GM21515 (cell line): ENCODE measurements around the gene HORMAD2.

Source experiments
- ATAC-seq: cut with Tn5 transposase; IDR thresholded peaks from one replicate; pipeline ENCODE4 v1.9.1; 2021; ENCODE audit not compliant: unreplicated experiment

Gene HORMAD2

DNA sequence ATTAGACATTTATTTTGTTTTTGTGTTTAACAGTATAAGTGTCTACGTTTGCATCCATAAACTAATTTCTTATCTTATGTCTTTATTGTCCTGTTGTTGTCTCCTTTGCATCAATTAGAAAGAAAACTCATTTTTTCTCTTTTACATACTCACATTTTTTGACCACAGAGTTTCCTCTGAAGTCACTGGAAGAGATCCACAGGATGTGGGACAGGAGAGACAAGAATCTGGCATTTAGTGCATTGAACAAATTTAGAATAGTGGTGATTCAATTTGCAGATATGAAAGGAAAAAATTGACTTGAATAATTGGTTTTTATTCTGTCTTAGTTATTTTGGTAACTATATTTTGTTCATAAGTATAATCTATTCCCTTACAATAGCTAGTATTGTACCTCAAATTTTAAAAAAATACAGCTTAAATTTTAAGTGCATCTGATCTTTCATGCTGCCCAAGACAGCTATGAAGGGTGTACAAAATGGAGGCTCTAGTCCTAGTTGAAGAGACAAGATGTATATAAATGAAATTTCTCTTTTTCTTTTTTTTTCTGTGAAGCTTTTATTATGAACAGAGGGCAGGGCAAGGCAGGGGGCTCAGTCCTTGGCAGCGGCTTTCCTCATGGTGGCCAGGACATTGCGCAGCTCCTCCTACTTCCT lies 24.4 kb downstream of the HORMAD2 start:
- no peak for ATAC-seq

DNA sequence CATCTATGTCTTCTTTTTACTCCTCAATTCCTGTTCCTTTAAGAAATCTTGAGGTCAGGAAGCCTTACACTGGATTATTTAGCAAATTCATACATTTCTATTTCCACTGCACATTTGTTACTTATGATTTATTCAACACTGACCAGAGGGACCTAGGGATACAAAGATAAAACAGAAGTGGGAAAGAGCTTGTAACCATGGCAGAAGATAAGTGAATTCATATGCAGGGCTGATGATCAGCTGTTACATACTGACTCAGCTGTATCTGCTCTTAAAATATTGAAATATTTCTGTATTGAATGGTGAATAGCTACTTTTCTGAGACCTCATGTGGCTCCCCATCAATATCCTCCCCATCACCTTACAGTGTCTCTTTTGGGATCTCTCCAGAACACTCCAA lies 25.2 kb downstream of the HORMAD2 start:
- no peak for ATAC-seq

- no peak for ATAC-seq
Observed at GRCh38 chr22:30113494-30113893, 33.2 kb downstream of the HORMAD2 start.

- no peak for ATAC-seq
Observed at GRCh38 chr22:30114361-30114760, 34.1 kb downstream of the HORMAD2 start.

DNA sequence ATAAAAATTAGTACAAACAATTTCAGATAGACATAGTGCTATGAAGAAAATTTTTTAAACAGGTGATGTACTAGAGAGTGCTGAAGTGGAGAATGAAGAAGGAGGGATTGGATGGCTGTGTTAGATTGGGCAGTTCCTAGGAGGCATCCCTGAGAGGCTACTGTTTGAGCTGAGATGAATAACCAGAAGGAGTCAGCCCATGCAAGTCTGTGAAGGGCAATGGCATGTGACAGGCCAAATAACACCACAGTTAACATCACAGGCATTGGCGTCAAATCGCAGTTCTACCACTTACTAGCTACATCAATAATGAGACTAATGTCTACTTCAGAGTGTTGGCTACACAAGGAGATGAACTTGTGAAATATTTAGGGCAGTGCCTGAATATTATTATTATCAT lies 35.4 kb downstream of the HORMAD2 start:
- ATAC-seq: no peak

DNA sequence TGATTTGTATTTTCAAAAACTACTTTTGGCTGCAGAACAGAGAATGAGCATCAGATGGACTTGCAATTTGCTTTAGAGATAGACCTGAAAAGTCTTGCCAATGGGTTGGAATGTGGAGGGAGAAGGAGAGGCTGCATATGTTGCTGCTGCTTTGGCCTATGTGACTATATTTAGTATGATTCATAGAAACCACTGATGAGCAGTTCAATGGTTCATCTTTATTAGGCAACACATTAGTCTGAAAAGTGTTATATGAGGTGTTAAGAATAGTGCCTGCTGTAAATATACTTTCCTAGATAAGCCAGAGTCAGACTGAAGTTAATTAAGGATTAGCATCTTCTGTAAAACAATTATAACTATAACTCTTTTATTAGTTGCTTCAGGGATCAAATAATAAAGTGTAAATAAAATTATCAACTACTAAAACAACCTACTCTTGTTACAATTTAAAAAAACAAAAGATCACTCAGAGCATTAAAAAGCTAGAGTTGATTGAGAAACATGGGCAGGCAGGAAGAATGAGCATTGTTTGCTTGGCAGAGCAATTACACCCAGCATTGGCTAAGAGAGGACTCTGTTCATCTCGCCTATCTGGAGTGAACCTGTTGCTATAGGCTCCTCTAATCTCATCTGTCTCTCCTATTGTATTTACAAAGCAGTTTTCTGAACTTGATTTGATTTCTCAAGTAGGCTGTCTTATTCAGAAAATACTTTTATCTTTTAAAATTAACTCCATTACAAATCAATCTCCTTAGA lies 36.3 kb downstream of the HORMAD2 start:
- ATAC-seq: no peak

- no peak for ATAC-seq
Observed at GRCh38 chr22:30117256-30117655, 37.0 kb downstream of the HORMAD2 start.

DNA sequence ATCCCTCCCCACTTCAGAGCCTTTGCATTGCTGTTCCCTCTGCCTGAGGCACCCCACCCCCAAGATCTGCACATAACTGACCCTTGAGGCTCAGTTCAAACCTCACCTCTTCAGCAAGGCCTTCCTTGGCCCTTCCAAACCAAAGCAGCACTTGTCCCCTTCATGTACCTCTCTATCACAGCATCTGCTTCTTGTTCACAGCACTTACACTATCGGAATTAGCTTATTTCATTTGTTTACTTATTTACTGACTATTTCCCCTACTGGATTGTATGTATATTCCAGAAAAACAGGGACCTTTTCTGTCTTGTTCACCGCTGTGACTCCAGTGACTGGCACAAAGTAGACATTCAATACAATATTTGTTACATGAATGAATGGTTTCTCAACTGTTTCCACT lies 38.0 kb downstream of the HORMAD2 start:
- ATAC-seq: no peak

GRCh38 chr22:30121960-30122359 lies 41.7 kb downstream of the HORMAD2 start:
- ATAC-seq: no peak

DNA sequence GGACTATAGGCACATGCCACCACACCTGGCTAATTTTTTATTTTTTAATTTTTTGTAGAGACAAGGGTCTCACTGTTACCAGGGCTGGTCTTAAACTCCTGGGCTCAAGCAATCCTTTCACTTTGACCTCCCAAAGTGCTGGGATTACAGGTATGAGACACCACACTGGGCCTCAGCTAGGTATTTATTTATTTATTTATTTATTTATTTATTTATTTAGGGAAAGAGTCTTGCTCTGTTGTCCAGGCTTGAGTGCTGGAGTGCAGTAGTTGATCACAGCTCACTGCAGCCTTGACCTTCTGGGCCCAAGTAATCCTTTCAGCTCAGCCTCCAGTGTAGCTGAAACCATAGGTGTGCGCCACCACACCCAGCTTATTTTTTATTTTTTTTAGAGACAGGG lies 43.2 kb downstream of the HORMAD2 start:
- no peak for ATAC-seq

GRCh38 chr22:30127749-30128166 lies 47.5 kb downstream of the HORMAD2 start:
- no peak for ATAC-seq

DNA sequence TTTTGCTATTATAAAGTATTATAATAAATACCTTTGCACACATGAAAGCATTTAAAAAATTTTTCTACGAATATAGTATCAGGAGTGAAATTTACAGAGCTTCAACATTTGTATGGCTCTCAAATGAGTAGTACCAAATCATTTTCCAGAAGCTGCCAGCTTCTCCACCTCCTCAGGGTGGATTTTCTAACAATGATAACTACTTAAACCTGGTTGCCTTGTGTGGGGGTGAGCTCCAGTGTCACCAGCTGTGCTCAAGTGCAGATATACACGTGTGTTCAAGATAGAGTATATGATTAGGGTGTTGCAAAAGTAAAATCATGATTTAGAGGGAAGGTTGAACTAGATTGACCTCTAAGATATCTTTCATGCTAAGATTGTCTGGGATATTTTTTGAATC lies 48.2 kb downstream of the HORMAD2 start:
- no peak for ATAC-seq

GRCh38 chr22:30129636-30130035 lies 49.4 kb downstream of the HORMAD2 start:
- ATAC-seq: no peak

- no peak for ATAC-seq
Observed at GRCh38 chr22:30132290-30132996, 52.2 kb downstream of the HORMAD2 start.

DNA sequence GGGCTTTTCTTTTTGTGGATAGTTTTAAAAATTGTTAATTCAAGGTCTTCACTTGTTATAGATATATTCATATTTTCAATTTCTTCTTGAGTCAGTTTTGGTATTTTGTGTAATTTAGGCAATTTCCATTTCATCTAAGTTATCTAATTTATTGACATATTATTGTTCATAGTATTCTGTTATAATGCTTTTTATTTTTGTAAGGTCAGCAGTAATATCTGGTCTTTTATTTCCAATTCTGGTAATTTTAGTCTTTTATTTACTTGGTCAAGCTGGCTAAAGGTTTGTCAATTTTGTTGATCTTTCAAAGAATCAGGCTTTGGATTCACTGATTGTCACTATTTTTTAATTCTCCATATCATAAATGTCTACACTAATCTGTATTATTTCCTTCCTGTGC lies 60.1 kb downstream of the HORMAD2 start:
- no peak for ATAC-seq

DNA sequence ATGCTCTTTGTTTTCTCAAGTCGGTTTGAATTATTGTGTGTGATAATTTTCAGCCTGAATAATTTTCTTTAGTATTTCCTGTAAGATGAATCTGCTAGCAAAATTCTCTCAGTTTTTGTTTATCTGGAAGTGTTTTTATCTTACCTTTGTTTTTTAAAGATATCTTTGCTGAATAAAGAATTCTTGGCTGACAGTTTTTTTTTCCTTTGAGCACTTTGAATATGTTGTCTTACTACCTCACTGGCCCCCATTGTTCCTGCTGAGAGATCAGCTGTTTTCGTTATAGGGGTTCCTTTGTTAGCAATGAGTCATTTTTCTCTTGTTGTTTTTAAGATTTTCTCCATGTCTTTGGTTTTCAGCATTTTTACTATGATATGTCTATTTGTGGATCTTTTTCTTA lies 63.0 kb downstream of the HORMAD2 start:
- no peak for ATAC-seq

DNA sequence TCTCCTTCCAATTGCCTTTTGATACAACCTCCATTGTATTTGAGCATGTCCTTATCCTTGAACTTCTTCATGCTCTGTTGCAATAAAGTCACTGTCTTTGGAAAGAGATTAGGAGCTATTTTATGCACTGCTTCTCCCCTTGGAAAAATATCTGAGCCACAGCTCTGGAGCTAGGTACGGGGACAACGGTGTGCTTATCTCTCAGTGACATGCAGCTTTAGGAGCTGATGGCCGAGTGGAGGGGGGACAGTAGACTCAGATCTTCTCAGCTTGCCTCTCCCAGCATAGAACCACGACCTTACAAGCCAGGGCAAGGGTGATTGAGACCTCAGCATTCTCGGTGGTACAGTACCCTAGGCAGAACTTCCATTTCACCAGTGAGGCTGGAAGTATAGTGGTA lies 64.1 kb downstream of the HORMAD2 start:
- no peak for ATAC-seq

GRCh38 chr22:30150212-30150611 lies 69.9 kb downstream of the HORMAD2 start:
- no peak for ATAC-seq

DNA sequence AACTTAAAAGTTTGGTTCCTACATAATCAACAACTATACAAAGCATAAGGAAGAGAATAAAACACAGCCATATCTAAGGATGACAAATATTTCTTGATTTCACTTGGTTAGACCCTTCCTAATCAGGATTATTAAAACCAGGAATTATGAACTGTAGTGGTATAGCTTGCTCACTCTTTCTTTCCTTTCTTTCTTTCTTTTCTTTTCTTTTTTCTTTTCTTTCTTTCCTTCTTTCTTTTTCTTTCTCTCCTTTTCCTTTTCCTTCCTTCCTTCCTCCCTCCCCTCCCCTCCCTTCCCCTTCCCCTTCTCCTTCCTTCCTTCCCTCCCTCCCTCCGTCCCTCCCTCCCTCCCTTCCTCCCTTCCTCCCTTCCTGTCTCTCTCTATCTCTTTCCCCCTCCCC lies 78.0 kb downstream of the HORMAD2 start:
- ATAC-seq: no peak

GRCh38 chr22:30158744-30159500 lies 78.7 kb downstream of the HORMAD2 start:
- ATAC-seq: no peak

- ATAC-seq: no peak
Observed at GRCh38 chr22:30159561-30160353, 79.5 kb downstream of the HORMAD2 start.
